Endothelial cell of umbilical vein (primary cell): ENCODE measurements around the gene C1QTNF8.

Experiments used
- CTCF ChIP-seq, 2 donors: IDR thresholded peaks; 1 replicate in 1 of 2; 2 replicates in 1 of 2; pipeline ENCODE4 v1.5.1; 2011; ENCODE audit warnings: low read length in 2 of 2, mild to moderate bottlenecking in 2 of 2, moderate library complexity in 2 of 2, control low read depth in 1 of 2, inconsistent platforms in 1 of 2, low read depth in 1 of 2; ENCODE audit not compliant: insufficient read depth in 1 of 2; ENCODE audit errors: extremely low read depth in 1 of 2
- EZH2 ChIP-seq: IDR thresholded peaks from 2 replicates; pipeline ENCODE4 v1.6.1; 2012; ENCODE audit warnings: borderline replicate concordance, low read depth, mild to moderate bottlenecking, moderate library complexity, low read length, inconsistent platforms; ENCODE audit not compliant: severe bottlenecking
- FOS ChIP-seq: IDR thresholded peaks from 2 replicates; pipeline ENCODE4 v1.6.1; 2011; ENCODE audit warnings: mild to moderate bottlenecking, low read length, moderate library complexity, borderline replicate concordance; ENCODE audit not compliant: insufficient read depth
- MAX ChIP-seq: IDR thresholded peaks from 2 replicates; pipeline ENCODE4 v1.6.1; 2011; ENCODE audit not compliant: insufficient read depth, insufficient read length
- POLR2A ChIP-seq: IDR thresholded peaks from 2 replicates; pipeline ENCODE4 v1.6.1; 2012; ENCODE audit warnings: low read depth, mild to moderate bottlenecking, control low read depth, low read length
- POLR2AphosphoS5 ChIP-seq: IDR thresholded peaks from 2 replicates; pipeline ENCODE4 v1.6.1; 2012; ENCODE audit warnings: low read depth, mild to moderate bottlenecking, control low read depth, low read length, moderate library complexity; ENCODE audit not compliant: insufficient read depth

DNA sequence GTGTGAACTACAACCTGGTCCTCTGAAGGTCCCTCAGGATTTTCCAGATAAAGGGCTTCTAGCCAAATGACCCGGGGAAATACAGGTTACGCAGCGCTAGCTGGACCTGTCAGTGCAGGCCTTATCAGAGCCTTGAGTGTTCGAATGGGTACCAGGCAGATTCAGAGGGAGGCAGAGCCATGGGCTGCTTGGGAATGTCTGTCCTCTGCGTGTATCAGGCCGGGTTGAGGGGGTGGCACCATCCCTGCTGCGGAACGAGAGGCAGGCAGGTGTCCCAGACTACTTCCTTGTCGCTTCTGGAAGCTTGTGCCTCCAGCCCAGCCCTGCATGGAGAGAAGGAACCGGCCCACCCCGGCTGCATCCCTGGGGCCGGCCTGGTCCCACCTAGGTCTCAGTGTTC lies 57.1 kb downstream of the C1QTNF8 start:
- no peak for TF ChIP-seq POLR2AphosphoS5
- TF ChIP-seq POLR2A, result no peak
- no peak for TF ChIP-seq CTCF (IDR thresholded peaks at IDR 0.05; ENCODE audit: extremely low read depth in 1 of 2, insufficient read depth in 1 of 2, low read depth in 1 of 2, low read length in 2 of 2)
- TF ChIP-seq FOS, result no peak
- TF ChIP-seq MAX, result no peak
- no peak for TF ChIP-seq EZH2
